ENCODE data around the gene NFKBIE. TPM values are rescaled to one million over a fixed set of nuclear protein-coding genes. Genes with fewer than 3 reads are reported as not detected.
A peak's percentile ranks its signal among the peaks of the same experiment; 100 is the strongest.

The NFKBIE gene
- total and polyA plus RNA-seq, 2 of the 13 experiments (the other 11 are each of a cell fraction or from before 2014, with no cell fraction given): 6.7 to 14.5 TPM

GRCh38 chr6:44246663-44247337 lies 18.6 kb downstream of the NFKBIE start, which contains the start of gene HSP90AB1 (continued):
- no peak for TF ChIP-seq TAF15 (IDR thresholded peaks at IDR 0.05; ENCODE audit: low read depth, low read length, poor library complexity, severe bottlenecking)
- peak; percentile 97 for TF ChIP-seq ZMYM4 (CRISPR knock-in tag; IDR thresholded peaks at IDR 0.05)
- TF ChIP-seq PHF5A (CRISPR knock-in tag; IDR thresholded peaks at IDR 0.05; ENCODE audit: low read depth, unreplicated experiment): peak; percentile 79
- no peak for TF ChIP-seq BATF2 (CRISPR knock-in tag; IDR thresholded peaks at IDR 0.05)
- TF ChIP-seq SRF (IDR thresholded peaks at IDR 0.05; ENCODE audit: low read depth, low read length): 0 out of 2 replicates have a peak, but pooled peaks have one; percentile 3
- 0 out of 2 replicates have a peak, but pooled peaks have one; percentile 80 for TF ChIP-seq ZNF138 (CRISPR knock-in tag; IDR thresholded peaks at IDR 0.05; ENCODE audit: low read depth)
- no peak; the same call in 1 of the 2 replicates for TF ChIP-seq ZNF24 (IDR thresholded peaks at IDR 0.05)
- TF ChIP-seq ZFX (CRISPR knock-in tag; IDR thresholded peaks at IDR 0.05; ENCODE audit: low read depth): peak; percentile 63; the same call in 1 of the 2 replicates
- no peak; the same call in 1 of the 2 replicates for TF ChIP-seq ZFP36L1 (CRISPR knock-in tag; IDR thresholded peaks at IDR 0.05)
- TF ChIP-seq FOSL2 (CRISPR knock-in tag; IDR thresholded peaks at IDR 0.05): peak; percentile 71
- no peak for TF ChIP-seq NFYB (CRISPR knock-in tag; IDR thresholded peaks at IDR 0.05)
- TF ChIP-seq ZFP36 (IDR thresholded peaks at IDR 0.05; ENCODE audit: borderline replicate concordance, low read depth, low read length, partially characterized antibody): no peak
- peak; percentile 100 for TF ChIP-seq ZFP91 (CRISPR knock-in tag; IDR thresholded peaks at IDR 0.05; ENCODE audit: borderline replicate concordance)
- peak; percentile 19 for TF ChIP-seq SRSF1 (optimal IDR thresholded peaks at IDR 0.05; ENCODE audit: low read depth, low read length)
- peak; percentile 94 for TF ChIP-seq ZNF264 (CRISPR knock-in tag; IDR thresholded peaks at IDR 0.05)
- no peak for TF ChIP-seq ZKSCAN5 (CRISPR knock-in tag; IDR thresholded peaks at IDR 0.05)
- TF ChIP-seq ZNF33A (CRISPR knock-in tag; IDR thresholded peaks at IDR 0.05; ENCODE audit: borderline replicate concordance): no peak
- TF ChIP-seq PRMT3 (CRISPR knock-in tag; IDR thresholded peaks at IDR 0.05; ENCODE audit: borderline replicate concordance, low read depth): no peak
- no peak for TF ChIP-seq SRSF4 (IDR thresholded peaks at IDR 0.05; ENCODE audit: low read depth, low read length, poor library complexity, severe bottlenecking)
- TF ChIP-seq TCF7 (IDR thresholded peaks at IDR 0.05; ENCODE audit: low read depth): no peak
- no peak for TF ChIP-seq HNRNPL (IDR thresholded peaks at IDR 0.05; ENCODE audit: low read depth, low read length)
- peak; percentile 45; the same call in 1 of the 2 replicates for TF ChIP-seq ZNF205 (CRISPR knock-in tag; IDR thresholded peaks at IDR 0.05)
- peak; percentile 85; the same call in 1 of the 2 replicates for TF ChIP-seq HOMEZ (CRISPR knock-in tag; IDR thresholded peaks at IDR 0.05; ENCODE audit: low read depth)
- TF ChIP-seq GLMP (CRISPR knock-in tag; IDR thresholded peaks at IDR 0.05; ENCODE audit: borderline replicate concordance): no peak; the same call in 1 of the 2 replicates
- TF ChIP-seq MAFK (conservative IDR thresholded peaks at IDR 0.05 in 1 of 2, IDR thresholded peaks at IDR 0.05 in 1 of 2; ENCODE audit: low read length in 2 of 2): peak; percentile 34 to 55
- peak; percentile 99 for TF ChIP-seq NKX3-1 (CRISPR knock-in tag; IDR thresholded peaks at IDR 0.05)

Measured in HepG2 (cell line).